Colon (tissue), 2 donors: Measurements from ENCODE around the gene CCR2.

Experiments used
- FAIRE-seq: peaks from 2 replicates; lab custom pipeline; 2012; peaks lifted over from hg19 to GRCh38; lab: Jason Lieb, UNC
- donor health status: control.
- donor health status: control.

The CCR2 gene

DNA sequence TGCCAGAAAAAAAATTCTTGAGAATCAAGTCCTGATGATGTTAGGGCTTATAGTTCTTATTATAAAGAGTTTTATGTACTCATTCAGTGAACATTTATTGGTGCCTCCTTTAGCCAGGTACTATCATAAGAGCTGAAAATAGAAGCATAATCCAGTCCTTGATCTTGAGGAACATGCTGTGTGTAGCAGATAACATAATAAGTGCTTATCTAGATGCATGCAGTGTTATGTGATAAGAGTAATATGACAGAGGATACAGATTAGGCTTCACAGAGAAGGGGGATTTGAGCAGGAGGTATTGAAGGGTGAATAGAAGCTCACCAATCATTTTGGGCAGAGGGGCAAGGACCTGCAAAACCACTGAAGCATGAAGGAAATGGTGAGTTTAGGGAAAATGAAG lies 1.1 kb downstream of the CCR2 start:
- no peak for FAIRE-seq

DNA sequence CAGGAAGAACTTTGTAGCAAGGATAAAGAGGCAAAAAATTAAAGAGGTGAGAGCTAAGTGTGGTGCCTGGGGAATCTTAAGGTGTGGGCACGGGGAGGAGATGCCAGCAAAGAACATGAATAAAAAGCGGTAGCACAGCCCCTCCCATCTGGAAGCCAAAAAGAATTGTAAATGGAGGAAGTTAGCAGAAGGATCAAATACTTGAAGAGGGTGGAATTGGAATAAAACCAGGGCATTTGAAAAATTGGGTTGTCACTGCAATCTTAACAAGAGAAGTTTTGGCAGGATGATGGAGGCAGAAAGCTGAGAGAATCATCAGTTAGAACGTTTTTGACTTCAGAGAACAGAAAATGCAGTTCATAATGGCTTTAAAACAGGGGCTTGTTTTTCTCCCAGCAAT lies 2.4 kb downstream of the CCR2 start:
- FAIRE-seq, result no peak

DNA sequence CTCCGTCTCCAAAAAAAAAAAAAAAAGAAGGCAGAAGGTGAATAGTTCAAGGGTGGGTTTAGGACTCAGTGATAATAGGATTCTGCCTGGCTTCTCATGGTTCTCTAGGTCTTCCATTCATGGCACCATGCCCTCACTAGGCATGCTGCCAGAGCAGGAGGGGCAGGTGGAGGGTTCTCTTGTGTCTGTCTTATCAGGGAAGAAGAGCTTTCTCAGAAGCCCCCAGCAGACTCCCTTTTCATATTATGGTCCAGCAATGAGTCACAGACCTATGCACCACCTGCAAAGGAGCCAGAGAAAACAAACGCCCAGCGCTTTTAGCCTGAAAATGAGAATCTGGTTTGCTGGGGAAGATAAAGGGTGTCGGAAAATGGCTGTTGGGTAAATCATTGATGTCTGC lies 3.0 kb downstream of the CCR2 start:
- FAIRE-seq, result no peak

DNA sequence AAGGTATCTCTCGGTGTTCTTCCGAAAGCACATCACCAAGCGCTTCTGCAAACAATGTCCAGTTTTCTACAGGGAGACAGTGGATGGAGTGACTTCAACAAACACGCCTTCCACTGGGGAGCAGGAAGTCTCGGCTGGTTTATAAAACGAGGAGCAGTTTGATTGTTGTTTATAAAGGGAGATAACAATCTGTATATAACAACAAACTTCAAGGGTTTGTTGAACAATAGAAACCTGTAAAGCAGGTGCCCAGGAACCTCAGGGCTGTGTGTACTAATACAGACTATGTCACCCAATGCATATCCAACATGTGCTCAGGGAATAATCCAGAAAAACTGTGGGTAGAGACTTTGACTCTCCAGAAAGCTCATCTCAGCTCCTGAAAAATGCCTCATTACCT lies 4.6 kb downstream of the CCR2 start:
- FAIRE-seq, result no peak

DNA sequence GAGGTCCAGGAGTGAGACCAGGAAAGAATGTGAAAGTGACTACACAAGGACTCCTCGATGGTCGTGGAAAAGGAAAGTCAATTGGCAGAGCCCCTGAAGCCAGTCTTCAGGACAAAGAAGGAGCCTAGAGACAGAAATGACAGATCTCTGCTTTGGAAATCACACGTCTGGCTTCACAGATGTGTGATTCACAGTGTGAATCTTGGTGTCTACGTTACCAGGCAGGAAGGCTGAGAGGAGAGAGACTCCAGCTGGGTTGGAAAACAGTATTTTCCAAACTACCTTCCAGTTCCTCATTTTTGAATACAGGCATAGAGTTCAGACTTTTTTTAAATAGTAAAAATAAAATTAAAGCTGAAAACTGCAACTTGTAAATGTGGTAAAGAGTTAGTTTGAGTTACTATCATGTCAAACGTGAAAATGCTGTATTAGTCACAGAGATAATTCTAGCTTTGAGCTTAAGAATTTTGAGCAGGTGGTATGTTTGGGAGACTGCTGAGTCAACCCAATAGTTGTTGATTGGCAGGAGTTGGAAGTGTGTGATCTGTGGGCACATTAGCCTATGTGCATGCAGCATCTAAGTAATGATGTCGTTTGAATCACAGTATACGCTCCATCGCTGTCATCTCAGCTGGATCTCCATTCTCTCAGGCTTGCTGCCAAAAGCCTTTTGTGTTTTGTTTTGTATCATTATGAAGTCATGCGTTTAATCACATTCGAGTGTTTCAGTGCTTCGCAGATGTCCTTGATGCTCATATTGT lies 6.0 kb downstream of the CCR2 start:
- no peak for FAIRE-seq

DNA sequence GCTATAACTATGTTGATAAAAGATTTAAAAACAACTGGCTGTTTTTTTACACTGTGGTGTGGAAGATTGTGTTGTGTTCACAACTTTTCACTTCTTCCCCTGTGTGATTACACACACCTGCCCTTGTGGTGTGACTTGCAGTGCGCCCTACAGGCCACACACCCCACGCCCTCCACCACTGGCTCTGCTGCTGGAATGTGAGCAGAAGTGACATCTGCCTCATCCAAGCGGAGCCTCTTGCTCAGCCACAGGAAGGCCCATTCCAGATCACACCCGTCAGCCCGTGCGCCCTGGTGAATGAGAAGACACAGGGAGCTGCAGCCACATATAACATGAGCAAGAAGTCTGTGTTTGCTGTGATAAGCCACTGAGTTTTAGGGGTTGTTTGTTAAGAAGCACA lies 7.0 kb downstream of the CCR2 start:
- no peak for FAIRE-seq

DNA sequence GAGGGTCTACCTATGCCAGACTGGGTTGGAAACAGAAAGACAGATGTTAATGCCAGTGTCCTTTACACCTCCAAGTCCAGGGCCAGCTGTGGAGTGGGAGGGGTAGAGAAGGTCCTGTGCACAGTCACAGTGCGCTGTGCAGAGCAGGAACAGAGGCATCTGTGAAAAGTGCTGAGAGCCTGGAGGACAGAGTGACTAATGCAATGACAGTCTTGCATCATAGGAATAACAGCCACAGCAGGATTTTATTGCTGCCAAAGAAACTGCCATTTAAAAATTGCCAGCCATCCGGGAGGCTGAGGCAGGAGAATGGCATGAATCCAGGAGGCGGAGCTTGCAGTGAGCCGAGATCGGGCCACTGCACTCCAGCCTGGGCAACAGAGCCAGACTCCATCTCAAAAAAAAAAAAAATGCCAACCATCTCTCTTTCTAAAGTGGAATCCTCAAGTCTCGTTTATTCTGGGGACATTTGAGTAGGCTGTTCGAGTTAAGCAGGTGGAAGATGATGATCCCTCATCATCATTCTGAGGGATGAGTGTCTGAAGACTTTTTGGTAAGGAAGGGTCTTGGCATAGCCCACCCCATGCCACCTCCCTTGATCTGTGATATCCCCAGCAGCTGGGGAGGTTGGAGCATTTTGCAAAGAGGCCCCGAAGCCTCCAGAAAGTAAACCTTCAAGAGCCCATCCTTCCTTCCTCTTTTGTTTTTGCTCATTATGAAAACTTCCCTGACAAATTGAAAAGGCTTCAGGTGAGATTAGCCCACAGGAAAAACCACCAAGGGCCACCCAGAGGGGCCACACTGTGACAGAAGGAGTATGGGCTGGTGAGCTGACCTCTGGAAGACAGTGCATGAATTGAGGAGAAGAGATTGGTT lies 7.7 kb downstream of the CCR2 start:
- FAIRE-seq, result no peak

DNA sequence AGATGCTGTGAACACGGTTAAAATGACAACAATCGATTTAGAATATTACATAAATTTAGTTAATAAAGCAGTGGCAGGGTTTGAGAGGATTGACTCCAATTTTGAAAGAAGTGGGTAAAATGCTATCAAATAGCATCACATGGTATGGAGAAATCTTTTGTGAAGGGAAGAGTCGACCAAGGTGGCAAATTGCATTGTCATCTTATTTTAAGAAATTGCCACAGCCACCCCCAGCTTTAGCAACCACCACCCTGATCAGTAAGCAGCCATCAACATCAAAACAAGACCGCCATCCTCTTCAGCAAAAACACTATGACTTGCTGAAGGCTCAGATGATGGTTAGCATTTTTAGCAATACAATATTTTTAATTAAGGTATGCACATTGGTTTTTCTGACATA lies 11.1 kb downstream of the CCR2 start:
- no peak for FAIRE-seq

DNA sequence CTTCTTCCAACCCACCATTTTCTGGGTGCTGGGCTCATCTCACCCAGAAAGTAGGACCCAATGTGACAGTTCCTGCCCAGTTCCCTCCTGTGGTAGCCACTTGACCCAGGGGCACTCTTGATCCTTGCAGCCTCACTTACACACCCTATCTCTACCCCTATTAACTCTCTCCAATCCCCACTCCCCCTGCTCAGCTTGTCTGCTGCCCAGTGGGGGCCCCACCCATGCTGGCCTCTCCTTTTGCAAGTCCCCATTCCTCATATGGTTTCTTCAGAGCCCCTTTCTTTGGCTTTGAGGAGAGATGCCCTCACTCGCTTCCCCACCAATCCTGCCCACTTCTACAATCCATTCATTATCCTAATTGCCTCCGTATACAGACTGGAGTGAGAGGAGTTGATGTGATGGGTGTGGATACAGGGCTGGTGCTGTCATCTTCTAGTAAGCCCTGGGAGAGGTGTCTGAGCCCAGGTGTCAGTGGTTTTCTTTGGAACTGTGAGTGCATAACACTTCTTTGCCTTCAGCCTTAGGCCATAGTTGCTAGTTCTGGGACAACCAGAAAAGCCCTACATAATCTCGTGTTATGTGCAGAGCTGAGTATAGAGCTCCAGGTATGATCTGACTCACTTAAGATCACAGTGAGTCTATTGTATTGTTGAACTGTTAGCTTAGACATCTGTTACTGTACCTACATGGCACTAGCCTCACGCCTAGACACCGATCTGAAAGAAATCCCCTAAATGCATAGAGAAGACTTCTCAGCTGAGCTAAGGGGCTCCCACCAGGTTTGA lies 12.0 kb downstream of the CCR2 start:
- no peak for FAIRE-seq

DNA sequence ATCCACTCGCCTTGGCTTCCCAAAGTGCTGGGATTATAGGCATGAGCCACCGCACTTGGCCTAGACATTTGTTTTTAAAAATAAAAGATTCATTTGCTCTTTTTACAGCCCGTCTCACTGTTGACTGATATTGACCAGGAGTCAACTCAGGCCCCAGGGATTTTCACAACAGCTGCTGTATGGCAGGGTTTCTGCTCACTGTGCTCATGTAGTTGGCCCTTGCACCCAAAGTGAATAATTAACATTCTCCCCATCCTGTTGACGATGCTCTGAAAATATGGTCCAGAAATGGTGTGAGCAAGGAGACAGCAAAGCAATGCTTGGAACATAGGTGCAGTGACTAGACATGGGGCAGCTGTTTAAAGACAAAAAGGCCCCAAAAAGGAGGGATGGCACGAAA lies 13.9 kb downstream of the CCR2 start:
- no peak for FAIRE-seq

DNA sequence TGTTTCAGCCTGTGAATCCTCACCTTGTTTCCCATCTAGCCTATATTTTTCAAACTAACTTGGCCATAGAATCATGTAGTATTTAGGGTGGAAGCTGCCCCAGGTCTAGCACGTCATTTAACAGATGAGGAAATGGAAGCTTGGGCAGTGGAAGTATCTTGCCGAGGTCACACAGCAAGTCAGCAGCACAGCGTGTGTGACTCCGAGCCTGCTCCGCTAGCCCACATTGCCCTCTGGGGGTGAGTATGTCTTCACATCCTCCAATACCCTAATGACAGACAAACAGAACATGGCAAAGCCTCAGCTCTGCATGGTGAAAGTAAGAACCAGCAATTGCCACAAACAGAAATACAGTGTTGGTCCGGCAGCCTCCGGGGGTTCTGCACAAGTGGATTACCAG lies 14.7 kb downstream of the CCR2 start:
- no peak for FAIRE-seq

DNA sequence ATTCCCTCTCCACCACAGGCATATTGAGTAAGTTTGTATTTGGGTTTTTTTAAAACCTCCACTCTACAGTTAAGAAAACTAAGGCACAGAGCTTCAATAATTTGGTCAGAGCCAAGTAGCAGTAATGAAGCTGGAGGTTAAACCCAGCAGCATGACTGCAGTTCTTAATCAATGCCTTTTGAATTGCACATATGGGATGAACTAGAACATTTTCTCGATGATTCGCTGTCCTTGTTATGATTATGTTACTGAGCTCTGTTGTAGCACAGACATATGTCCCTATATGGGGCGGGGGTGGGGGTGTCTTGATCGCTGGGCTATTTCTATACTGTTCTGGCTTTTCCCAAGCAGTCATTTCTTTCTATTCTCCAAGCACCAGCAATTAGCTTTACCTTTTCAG lies 15.2 kb downstream of the CCR2 start:
- FAIRE-seq, result no peak

DNA sequence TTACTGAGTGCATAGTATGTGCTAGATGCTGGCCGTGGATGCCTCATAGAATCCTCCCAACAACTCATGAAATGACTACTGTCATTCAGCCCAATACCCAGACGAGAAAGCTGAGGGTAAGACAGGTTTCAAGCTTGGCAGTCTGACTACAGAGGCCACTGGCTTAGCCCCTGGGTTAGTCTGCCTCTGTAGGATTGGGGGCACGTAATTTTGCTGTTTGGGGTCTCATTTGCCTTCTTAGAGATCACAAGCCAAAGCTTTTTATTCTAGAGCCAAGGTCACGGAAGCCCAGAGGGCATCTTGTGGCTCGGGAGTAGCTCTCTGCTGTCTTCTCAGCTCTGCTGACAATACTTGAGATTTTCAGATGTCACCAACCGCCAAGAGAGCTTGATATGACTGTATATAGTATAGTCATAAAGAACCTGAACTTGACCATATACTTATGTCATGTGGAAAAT lies 15.8 kb downstream of the CCR2 start:
- no peak for FAIRE-seq

DNA sequence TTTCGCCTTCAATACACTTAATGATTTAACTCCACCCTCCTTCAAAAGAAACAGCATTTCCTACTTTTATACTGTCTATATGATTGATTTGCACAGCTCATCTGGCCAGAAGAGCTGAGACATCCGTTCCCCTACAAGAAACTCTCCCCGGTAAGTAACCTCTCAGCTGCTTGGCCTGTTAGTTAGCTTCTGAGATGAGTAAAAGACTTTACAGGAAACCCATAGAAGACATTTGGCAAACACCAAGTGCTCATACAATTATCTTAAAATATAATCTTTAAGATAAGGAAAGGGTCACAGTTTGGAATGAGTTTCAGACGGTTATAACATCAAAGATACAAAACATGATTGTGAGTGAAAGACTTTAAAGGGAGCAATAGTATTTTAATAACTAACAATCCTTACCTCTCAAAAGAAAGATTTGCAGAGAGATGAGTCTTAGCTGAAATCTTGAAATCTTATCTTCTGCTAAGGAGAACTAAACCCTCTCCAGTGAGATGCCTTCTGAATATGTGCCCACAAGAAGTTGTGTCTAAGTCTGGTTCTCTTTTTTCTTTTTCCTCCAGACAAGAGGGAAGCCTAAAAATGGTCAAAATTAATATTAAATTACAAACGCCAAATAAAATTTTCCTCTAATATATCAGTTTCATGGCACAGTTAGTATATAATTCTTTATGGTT lies 17.1 kb downstream of the CCR2 start, which contains the start of gene CCR5:
Gene CCR5, plus strand, starts transcription at position 108 of the 680 bp plus-strand sequence. CDS start 1,957 bp downstream, outside the sequence.
- no peak for FAIRE-seq

DNA sequence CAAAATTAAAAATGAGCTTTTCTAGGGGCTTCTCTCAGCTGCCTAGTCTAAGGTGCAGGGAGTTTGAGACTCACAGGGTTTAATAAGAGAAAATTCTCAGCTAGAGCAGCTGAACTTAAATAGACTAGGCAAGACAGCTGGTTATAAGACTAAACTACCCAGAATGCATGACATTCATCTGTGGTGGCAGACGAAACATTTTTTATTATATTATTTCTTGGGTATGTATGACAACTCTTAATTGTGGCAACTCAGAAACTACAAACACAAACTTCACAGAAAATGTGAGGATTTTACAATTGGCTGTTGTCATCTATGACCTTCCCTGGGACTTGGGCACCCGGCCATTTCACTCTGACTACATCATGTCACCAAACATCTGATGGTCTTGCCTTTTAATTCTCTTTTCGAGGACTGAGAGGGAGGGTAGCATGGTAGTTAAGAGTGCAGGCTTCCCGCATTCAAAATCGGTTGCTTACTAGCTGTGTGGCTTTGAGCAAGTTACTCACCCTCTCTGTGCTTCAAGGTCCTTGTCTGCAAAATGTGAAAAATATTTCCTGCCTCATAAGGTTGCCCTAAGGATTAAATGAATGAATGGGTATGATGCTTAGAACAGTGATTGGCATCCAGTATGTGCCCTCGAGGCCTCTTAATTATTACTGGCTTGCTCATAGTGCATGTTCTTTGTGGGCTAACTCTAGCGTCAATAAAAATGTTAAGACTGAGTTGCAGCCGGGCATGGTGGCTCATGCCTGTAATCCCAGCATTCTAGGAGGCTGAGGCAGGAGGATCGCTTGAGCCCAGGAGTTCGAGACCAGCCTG lies 17.8 kb downstream of the CCR2 start:
- FAIRE-seq, result no peak

DNA sequence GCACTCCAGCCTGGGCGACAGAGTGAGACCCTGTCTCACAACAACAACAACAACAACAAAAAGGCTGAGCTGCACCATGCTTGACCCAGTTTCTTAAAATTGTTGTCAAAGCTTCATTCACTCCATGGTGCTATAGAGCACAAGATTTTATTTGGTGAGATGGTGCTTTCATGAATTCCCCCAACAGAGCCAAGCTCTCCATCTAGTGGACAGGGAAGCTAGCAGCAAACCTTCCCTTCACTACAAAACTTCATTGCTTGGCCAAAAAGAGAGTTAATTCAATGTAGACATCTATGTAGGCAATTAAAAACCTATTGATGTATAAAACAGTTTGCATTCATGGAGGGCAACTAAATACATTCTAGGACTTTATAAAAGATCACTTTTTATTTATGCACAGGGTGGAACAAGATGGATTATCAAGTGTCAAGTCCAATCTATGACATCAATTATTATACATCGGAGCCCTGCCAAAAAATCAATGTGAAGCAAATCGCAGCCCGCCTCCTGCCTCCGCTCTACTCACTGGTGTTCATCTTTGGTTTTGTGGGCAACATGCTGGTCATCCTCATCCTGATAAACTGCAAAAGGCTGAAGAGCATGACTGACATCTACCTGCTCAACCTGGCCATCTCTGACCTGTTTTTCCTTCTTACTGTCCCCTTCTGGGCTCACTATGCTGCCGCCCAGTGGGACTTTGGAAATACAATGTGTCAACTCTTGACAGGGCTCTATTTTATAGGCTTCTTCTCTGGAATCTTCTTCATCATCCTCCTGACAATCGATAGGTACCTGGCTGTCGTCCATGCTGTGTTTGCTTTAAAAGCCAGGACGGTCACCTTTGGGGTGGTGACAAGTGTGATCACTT lies 18.8 kb downstream of the CCR2 start:
- no peak for FAIRE-seq

DNA sequence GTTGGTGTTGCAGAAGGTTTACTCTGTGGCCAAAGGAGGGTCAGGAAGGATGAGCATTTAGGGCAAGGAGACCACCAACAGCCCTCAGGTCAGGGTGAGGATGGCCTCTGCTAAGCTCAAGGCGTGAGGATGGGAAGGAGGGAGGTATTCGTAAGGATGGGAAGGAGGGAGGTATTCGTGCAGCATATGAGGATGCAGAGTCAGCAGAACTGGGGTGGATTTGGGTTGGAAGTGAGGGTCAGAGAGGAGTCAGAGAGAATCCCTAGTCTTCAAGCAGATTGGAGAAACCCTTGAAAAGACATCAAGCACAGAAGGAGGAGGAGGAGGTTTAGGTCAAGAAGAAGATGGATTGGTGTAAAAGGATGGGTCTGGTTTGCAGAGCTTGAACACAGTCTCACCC lies 20.8 kb downstream of the CCR2 start:
- no peak for FAIRE-seq

DNA sequence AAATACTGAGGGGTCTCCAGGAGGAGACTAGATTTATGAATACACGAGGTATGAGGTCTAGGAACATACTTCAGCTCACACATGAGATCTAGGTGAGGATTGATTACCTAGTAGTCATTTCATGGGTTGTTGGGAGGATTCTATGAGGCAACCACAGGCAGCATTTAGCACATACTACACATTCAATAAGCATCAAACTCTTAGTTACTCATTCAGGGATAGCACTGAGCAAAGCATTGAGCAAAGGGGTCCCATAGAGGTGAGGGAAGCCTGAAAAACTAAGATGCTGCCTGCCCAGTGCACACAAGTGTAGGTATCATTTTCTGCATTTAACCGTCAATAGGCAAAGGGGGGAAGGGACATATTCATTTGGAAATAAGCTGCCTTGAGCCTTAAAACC lies 21.3 kb downstream of the CCR2 start:
- FAIRE-seq, result no peak

DNA sequence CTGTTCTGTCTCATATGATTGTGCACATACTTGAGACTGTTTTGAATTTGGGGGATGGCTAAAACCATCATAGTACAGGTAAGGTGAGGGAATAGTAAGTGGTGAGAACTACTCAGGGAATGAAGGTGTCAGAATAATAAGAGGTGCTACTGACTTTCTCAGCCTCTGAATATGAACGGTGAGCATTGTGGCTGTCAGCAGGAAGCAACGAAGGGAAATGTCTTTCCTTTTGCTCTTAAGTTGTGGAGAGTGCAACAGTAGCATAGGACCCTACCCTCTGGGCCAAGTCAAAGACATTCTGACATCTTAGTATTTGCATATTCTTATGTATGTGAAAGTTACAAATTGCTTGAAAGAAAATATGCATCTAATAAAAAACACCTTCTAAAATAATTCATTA lies 21.9 kb downstream of the CCR2 start:
- no peak for FAIRE-seq

DNA sequence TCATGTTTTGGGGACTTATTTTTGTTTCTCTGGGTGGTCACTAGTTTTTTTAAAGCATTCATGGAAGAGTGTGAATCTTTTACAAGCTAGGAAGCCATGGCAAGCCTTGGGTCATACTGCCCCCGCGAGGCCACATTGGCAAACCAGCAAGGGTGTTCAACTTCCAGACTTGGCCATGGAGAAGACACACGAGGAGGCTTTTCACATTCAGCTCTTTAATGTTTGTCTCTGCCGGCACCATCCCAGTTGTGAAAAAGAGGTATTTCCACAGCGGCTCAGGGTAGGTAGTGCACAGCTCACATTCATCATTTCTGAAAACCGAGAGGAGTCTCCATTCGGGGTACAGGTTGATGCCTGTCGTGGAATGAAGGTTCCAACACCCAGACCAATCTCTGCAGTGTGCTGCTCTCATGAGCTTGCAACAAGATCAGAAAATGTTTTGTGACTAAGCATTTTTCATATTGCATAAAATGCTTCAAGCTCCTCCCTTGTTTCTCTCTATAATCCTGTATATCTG lies 24.6 kb downstream of the CCR2 start:
- FAIRE-seq, result no peak
